ENCODE data around the gene DRD5.

GRCh38 chr4:9745782-9746181, 35.7 kb upstream of the DRD5 start:
- TF ChIP-seq POLR2AphosphoS5 (IDR thresholded peaks at IDR 0.05; ENCODE audit: low read depth) (no peak), CTCF (IDR thresholded peaks at IDR 0.05; ENCODE audit: insufficient read depth, low read length) (no peak), REST (IDR thresholded peaks at IDR 0.05; ENCODE audit: insufficient replicate concordance, low read depth) (no peak), GABPA (IDR thresholded peaks at IDR 0.05; ENCODE audit: low read depth) (no peak), SPI1 (IDR thresholded peaks at IDR 0.05; ENCODE audit: borderline replicate concordance, low read depth) (no peak)
